Measurements from ENCODE around the gene S100PBP. TPM values are rescaled to one million over a fixed set of nuclear protein-coding genes. Genes with fewer than 3 reads are reported as not detected.

Gene S100PBP
- 21.2 and 32.8 TPM in 2 replicates for total RNA-seq

DNA sequence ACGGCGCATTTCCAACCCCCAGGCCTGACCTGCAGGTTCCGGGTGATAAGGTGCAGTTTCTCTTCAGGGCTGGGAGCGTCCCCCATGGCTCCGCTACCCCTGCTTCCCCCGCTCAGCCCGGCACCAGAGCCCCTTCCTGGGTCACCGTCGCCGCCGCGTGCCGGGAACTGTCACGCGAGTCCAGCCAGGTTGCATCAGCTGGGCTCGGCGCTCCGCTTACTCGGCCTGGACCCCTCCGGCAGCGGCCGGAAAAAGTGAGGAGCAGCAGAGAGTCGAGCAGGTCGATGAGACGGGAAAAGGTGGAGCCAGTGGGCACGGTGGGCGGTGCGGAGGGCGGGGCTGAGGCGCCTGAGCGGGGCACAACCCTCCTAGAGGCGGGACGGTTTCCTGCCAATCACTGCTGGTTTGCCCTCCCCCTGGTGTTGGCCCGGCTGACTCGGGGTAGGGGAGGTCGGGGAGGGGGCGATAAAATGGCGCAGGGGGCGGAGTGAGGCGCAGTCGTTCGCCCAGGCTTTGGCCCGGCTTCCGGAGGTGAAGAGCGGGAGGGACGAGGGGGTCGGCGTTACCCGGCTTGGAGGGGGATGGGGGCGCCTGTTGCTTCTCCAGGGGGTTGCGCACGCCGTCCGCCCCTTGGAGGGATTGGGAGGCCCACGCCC is at the start of gene S100PBP, which contains the start of gene YARS1:
TSS of gene S100PBP (plus strand) at position 495 of the 656 bp plus-strand sequence. CDS start 8,447 bp downstream, outside the sequence.
TSS of gene YARS1 (minus strand) at position 200 of the 656 bp plus-strand sequence. CDS start at position 86, 114 bp downstream.

DNA sequence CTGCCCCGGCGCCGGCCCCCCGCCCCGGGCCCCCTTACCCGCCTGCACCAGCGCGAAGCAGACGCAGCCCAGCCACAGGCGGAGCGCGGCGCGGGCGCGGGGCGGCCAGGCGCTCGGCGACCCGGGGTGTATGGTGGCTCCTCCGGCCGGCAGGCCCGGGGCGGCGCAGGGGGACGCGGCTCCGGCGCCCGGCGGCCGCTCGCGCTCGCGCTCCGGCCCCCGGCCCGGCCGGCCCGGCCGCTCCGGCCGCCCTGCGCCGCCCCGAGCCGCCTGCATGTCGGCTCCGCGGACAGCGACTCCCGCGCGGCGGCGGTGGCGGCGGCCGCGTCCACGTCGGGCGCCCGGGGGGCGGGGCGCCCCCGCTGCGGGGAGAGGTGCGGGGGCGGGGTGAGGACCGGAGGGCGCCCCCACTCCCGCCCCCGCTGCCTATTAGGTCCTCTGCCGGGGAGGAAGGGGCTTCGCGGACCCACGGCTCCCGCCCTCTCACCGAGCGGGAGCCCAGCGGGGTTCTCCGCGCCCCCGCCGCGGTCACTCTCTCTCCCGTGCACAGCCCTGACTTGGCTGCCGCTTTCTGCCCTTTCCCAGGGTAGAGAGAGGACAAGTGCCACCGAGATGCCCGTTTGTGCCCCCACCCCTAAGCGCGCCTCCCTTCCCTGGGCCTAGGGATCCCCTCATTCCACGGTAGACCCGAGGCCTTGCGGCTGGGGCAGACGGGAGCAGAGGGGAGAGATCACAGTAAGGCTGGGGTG is 53.3 kb downstream of the S100PBP start, which contains the start of gene FNDC5:
TSS of gene FNDC5 (minus strand) at position 298 of the 749 bp plus-strand sequence.

DNA sequence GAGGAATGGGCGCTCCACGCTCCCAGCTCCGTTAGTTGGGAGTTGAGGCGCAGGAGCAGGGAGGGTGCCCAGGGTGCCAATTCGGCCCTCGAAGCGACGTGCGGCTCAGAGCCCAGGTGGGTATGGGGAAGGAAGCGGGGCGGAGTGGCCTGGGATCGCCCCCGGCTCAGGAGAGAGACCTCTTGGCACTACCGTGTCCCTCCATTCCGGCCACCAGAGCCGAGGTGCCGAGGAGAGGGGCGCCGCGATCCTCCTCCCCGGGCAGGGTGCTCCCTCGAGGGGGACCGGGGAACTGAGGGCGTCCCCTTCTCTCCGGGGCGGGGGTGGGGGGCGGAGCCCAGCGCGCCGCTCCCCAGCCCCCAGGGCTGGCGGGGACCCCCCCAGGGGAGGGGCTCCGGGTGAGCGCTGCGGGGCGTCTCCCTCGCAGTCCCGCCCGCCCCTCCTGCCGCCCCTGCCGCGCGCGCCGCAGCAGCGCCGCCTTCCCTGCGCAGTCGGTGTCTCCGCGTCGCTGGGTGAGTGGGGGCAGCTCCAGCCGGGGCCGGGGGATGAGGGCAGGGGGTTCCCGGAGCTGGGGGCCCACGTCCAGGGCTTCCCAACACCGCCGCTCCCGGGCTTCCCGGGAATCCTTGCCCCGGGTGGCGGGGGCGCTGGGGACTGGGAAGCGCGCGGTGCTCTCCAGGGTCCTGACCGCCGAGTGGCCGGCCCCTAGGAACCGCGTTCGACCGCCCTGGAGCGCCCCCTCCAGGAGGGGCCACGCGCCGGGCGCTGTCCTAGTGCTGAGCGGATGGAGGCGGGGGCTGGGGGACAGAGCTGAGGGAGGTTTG is 68.8 kb downstream of the S100PBP start, which contains the start of gene HPCA:
TSS of gene HPCA (plus strand) at position 488 of the 824 bp plus-strand sequence. CDS start 2,408 bp downstream, outside the sequence.

DNA sequence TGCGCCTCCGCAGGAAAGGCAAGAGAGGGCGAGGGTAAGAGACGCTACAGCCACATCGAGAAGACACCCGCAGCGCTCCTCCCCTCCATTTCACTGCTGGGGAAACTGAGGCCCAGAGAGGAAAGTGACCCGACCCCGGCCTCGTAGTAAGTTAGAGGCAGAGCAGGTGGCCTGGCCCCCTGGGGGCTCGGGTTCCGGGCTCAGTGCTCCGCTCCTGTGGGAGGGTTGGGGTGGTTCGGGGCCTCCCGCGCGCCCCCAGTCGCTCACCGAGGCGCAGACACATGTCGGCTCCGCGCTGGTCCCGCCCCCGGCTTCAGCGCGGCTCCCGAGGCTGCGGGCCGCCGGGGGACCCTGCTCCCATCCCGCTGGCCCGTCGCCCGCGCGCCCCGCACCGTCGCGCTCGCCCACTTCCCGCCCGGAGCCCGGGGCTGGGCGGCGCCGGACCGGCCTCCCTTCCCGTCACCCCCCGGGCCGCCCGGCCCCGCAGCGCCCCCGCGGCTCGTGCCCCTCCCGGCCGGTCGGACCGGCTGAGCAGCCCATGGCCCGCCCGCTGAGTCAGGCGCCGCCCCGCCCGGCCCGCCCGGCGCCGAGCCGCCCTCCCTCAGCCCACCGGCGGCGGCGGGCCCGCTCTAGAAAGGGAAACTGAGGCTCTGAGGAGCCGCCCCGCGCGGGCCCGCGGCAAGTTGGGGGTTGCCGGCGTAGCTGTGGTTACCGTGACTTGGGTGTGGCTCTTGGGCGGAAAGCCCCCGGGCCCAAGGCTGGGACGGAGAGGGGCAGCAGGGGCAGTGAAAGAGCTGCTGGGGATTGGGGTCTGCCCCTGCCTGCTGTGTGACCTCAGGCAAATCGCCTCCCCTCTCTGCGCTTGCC is 83.7 kb downstream of the S100PBP start, which contains the start of gene TMEM54:
TSS of gene TMEM54 (minus strand) at position 434 of the 867 bp plus-strand sequence. CDS start at position 283, 151 bp downstream.

Other genes with a start within 250 kb of the S100PBP start
- gene ZBTB8OS, start 167.1 kb upstream of the S100PBP start, total RNA-seq: 17.0 and 35.8 TPM in 2 replicates
- 131 and 166 TPM in 2 replicates for gene RBBP4, start 166.4 kb upstream of the S100PBP start, total RNA-seq
- gene SYNC, start 114.9 kb upstream of the S100PBP start, total RNA-seq: 9.8 and 12.3 TPM in 2 replicates
- 104 and 106 TPM in 2 replicates for gene YARS1, start 295 bp upstream of the S100PBP start, total RNA-seq
- 0.33 and 0.48 TPM in 2 replicates for gene FNDC5, start 53.3 kb downstream of the S100PBP start, total RNA-seq
- not detected in 2 replicates for gene HPCA, start 68.8 kb downstream of the S100PBP start, total RNA-seq
- 25.1 and 28.1 TPM in 2 replicates for gene TMEM54, start 83.7 kb downstream of the S100PBP start, total RNA-seq
- 34.6 and 37.3 TPM in 2 replicates for gene RNF19B, start 147.2 kb downstream of the S100PBP start, total RNA-seq
- gene AK2, start 219.2 kb downstream of the S100PBP start, total RNA-seq: 164 and 212 TPM in 2 replicates